Hematopoietic multipotent progenitor cell treated with erythropoietin and hydrocortisone succinate and interleukin-3 and kit ligand, for 15 days (in vitro differentiated cells): Measurements from ENCODE around the gene SLC10A7.

Source experiments
- DNase-seq: peaks from one replicate; pipeline ENCODE4 v3.0.0-alpha.2; 2015; ENCODE audit warnings: low spot score

SLC10A7 gene

GRCh38 chr4:146308951-146309350 lies 212.8 kb downstream of the SLC10A7 start:
- DNase-seq = no peak

DNA sequence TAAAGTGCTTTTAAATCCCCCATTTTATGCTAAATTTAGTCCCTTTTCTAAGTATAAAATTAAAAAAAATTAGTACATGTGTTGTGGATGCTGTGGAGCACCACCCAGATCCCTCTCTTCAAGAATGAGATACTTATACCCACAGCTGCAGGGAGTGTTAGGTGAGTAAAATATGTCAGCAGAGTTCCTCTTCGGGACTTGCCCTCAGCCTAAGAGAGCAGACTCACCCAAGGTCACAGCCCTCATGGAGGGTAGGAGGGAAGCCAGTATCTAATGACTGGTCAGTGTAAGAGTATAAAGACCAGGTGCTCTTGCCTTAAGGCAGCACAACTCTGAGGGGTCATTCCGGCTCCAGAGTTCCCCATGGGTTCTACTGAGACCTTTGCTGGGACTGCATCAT lies 218.9 kb downstream of the SLC10A7 start:
- DNase-seq = no peak

DNA sequence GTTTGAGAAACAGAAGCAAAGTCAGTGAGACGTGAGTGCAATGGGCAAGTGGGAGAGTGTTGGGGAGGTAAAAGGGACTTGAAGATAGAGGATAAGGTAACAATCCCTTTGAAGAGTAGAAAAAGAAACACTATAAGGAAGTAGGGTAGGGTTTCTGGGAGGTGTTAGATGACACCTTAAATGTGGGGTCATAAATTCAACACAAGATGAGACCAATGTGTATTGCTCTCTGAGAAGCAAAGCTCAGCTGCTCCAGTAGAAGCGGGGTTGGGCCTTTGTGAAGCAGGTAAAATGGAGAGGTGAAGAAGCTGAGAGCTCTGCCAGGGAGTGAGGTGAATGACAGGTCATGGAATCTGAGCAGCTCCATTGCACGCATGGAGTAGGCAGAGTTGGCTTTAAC lies 222.1 kb downstream of the SLC10A7 start:
- DNase-seq = no peak

DNA sequence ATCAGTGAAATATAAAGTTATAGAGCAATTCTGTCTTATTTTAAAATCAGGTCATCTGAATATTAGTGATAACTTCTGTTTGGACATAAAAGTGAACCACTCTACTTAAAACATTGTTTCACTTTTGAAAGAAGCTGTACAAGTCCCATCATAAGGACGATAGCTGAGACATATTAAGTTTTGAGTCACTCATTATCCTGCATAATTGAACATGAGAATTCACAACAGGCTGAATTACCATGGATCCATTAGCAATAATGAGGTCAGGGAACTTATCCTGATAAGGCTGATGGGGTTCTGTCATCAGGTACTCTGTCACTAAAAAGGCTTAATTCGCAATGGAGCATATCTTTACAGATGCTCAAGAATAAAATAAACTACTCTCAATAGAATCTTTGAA lies 227.0 kb downstream of the SLC10A7 start:
- DNase-seq = no peak

DNA sequence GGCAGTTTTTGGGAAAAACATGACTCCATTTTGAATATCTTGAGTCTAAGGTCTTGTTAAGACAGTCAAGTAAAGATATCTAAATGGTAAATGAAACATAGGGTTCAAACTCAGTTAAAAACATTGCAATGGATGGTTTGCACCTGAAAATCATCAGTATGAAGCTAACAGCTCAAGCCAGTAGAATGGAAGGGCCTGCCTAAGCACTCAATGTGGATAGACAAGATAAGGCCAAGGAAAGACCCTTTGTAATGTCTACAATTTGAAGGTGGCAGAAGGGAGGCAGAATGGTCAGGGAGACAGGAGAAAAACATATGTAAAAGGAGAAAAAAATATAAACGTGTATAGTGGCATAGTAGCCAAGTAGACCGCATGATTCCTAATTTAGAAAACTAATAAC lies 229.2 kb downstream of the SLC10A7 start:
- DNase-seq = no peak

DNA sequence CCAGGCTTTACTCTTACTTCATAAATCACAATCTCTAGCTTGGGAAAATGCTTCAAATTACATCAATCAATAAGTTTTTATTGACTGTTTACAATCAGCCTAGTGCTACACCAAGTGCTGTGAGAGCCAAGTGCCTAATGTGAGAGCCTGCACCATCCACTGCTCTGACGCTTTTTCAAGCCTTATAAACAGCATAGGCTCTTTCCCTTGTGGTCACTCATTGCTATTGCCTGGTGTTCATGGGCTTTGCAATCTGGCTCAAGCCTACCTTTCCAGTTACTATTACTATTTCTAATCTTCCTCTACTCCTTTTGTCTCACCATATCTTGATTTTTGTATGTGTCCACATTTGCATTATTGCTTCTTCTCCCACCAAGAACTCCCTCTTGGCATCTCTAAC lies 230.4 kb downstream of the SLC10A7 start:
- no peak for DNase-seq

DNA sequence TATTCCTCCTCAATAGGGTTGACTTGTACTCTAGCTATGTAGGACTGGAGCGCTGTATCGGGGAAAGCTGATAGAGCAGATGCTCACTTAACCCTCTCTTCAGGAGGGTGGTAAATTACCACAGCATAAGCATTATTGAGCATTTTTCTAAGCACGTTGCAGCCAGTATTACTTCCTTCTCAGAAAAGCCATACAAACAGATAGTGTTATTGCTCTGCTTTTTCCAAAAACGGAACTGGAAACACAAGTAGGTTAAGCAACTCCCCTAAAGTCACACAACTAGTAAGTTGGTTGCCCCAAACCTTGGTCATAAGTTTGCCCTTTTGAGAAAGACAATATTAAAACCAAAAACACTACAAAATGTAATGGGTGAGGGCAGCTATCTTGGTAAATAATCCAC lies 233.5 kb downstream of the SLC10A7 start:
- no peak for DNase-seq

- DNase-seq = no peak
Measured at GRCh38 chr4:146285037-146285436, 236.7 kb downstream of the SLC10A7 start.

- DNase-seq = no peak
Measured at GRCh38 chr4:146283758-146284651, 237.7 kb downstream of the SLC10A7 start.

DNA sequence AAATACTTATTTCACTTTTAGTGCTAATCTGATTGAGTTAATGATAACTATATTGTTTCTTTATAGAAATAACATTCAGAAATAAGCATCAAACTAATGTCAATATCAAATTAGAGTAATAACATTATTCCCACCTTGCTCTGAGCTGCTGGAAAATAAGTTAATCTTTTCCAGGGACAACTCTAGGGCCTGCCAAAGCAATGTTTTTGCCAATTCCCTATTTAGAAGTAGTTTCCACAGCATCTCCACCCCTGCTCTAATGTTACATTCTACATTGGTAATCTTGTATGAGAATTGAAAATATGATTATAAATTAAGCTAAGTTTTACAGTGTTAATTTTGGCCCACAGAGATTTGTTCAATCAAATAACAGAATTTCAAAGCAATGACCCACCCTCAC lies 239.1 kb downstream of the SLC10A7 start:
- DNase-seq = no peak

- no peak for DNase-seq
Measured at GRCh38 chr4:146278986-146279385, 242.8 kb downstream of the SLC10A7 start.

- DNase-seq = no peak
Measured at GRCh38 chr4:146275370-146275769, 246.4 kb downstream of the SLC10A7 start.

GRCh38 chr4:146274774-146275173 lies 247.0 kb downstream of the SLC10A7 start:
- DNase-seq = no peak

DNA sequence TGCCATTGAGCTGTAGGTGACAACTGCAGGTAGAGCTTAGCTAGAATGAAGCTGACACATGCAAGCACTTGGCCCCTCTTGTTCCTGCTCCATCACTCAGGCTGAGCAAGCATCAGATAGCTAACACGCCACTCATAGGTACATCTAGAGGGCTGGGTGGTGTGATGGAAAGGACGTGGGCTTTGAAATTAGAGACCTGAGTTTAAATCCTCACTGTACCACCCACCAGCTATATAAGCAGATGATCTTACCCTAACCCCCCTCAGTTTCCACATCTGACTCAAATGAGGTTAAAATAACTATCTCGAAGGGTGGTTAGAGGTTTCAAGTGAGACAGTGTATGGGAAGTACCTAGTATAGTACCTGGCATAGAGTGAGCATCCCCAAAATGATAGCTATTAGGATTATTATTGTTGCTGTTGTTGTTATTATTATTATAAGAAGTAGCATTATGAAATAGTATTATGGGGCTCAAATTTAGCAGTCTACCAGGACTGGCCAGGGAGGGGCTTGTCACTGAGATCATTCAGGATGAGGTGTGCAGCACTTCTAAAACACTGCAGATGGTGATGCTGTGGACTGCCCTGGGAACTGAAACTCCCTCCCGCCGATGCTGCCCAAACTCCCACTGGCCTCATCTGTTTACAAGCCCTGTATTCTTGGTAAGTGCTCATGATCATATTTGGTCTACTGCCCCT lies 248.4 kb downstream of the SLC10A7 start:
- DNase-seq = no peak

- DNase-seq = no peak
Measured at GRCh38 chr4:146271466-146271865, 250.3 kb downstream of the SLC10A7 start.

- DNase-seq = no peak
Measured at GRCh38 chr4:146269228-146269653, 252.5 kb downstream of the SLC10A7 start.

GRCh38 chr4:146267826-146268225 lies 253.9 kb downstream of the SLC10A7 start:
- no peak for DNase-seq

- DNase-seq = no peak
Measured at GRCh38 chr4:146265950-146266490, 255.7 kb downstream of the SLC10A7 start.

- DNase-seq = no peak
Measured at GRCh38 chr4:146263793-146264192, 257.9 kb downstream of the SLC10A7 start.

GRCh38 chr4:146261041-146261440 lies 260.7 kb downstream of the SLC10A7 start:
- no peak for DNase-seq

GRCh38 chr4:146260521-146260920 lies 261.2 kb downstream of the SLC10A7 start:
- no peak for DNase-seq

- no peak for DNase-seq
Measured at GRCh38 chr4:146257511-146257910, 264.2 kb downstream of the SLC10A7 start.

DNA sequence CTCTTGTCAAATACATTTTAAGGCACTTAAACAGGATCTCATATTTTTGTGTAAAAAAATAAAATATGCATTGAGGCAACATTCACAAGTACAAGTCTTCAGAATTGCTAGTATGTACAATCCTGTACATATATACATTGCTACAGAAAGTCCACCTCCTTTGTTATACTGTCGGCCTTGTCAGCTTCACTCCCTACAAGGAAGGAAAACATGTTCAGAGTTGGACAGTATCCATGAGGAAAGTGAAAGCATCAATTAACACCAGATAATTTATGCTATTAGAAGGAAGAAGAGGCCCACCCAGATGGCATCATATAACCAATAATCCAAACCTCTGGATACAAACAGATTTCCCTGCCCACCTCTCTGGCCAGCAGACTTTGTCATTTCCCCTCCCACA lies 265.4 kb downstream of the SLC10A7 start:
- DNase-seq = no peak
